Endothelial cell of umbilical vein (primary cell): Measurements from ENCODE around the gene SMIM30. TPM values are rescaled to one million over a fixed set of nuclear protein-coding genes. Genes with fewer than 3 reads are reported as not detected.
"Not testable (repeated sequence)": the region's sequence is repeated elsewhere in the genome, so short reads cannot be mapped to it uniquely, and the experiment has no call there.

ENCODE experiments used
- Bru-seq: library from RNA; stranded (reverse); fragments of 400-500 nt; gene quantifications from one replicate; lab custom pipeline; 2021; lab: Mats Ljungman, UMichigan
- BruChase-seq, 2 experiments: library from RNA; stranded (reverse); fragments of 400-500 nt; gene quantifications; one replicate each; lab custom pipeline; 2021; lab: Mats Ljungman, UMichigan
- BruUV-seq: library from RNA; stranded (reverse); fragments of 400-500 nt; replicated peaks from 2 replicates; lab custom pipeline; 2021; lab: Mats Ljungman, UMichigan
- CTCF ChIA-PET: fragments of 300-600, 350-600 bp; sonication (Branson Sonifier 250); formaldehyde crosslinking; loops from one replicate; lab custom pipeline; 2021; ENCODE audit warnings: antibody characterized with exemption, inconsistent platforms; lab: Charles Lee
- POLR2A ChIA-PET: fragments of 300-600, 350-600 bp; sonication (Branson Sonifier 250); formaldehyde crosslinking; loops from one replicate; lab custom pipeline; 2021; ENCODE audit warnings: antibody characterized with exemption, inconsistent platforms; lab: Charles Lee
- DNase-seq: peaks from one replicate; pipeline ENCODE4 v3.0.0-alpha.2; 2011; ENCODE audit warnings: low read depth, low spot score
- FAIRE-seq: peaks from 2 replicates; lab custom pipeline; 2011; peaks lifted over from hg19 to GRCh38; lab: Jason Lieb, UNC
- H2AFZ ChIP-seq: 2 replicates; pipeline ENCODE4 v1.6.0; 2012; ENCODE audit warnings: low read depth, low read length, control low read depth, inconsistent platforms
- H3K27ac ChIP-seq: 2 replicates; pipeline ENCODE4 v1.5.1; 2011; ENCODE audit warnings: low read depth, mild to moderate bottlenecking, control low read depth, low read length, moderate library complexity; ENCODE audit not compliant: insufficient read depth
- H3K27me3 ChIP-seq, 2 experiments: 2 replicates each; pipeline versions ENCODE4 v1.6.0 to v1.6.1; 2011; ENCODE audit warnings: low read length in 2 of 2, mixed read lengths in 1 of 2; ENCODE audit not compliant: control insufficient read depth in 2 of 2, insufficient read depth in 2 of 2
- H3K36me3 ChIP-seq, 2 experiments: 2 replicates in 1 of 2; 3 replicates in 1 of 2; pipeline ENCODE4 v1.5.1; 2011; ENCODE audit warnings: low read length in 2 of 2, mild to moderate bottlenecking in 1 of 2, moderate library complexity in 1 of 2; ENCODE audit not compliant: control insufficient read depth in 2 of 2, insufficient read depth in 2 of 2; ENCODE audit errors: extremely low read depth in 1 of 2
- H3K4me1 ChIP-seq: 3 replicates; pipeline ENCODE4 v1.5.1; 2011; ENCODE audit warnings: mild to moderate bottlenecking, low read length; ENCODE audit not compliant: control insufficient read depth, insufficient read depth; ENCODE audit errors: extremely low read depth
- H3K4me2 ChIP-seq: 2 replicates; pipeline ENCODE4 v1.6.1; 2011; ENCODE audit warnings: low read length, control low read depth, mixed read lengths; ENCODE audit not compliant: insufficient read depth
- H3K4me3 ChIP-seq, 3 experiments: fragments of 200-600 bp in 1 of 3; sonication (generic), shearing (Covaris generic) in 1 of 3; replicated peaks in 1 of 3; 2 replicates each; pipeline ENCODE4 v1.5.1; 2011 to 2016; ENCODE audit warnings: control low read depth in 3 of 3, low read length in 3 of 3, mild to moderate bottlenecking in 2 of 3, inconsistent platforms in 1 of 3, low read depth in 1 of 3, moderate library complexity in 1 of 3; ENCODE audit not compliant: insufficient read depth in 1 of 3
- H3K79me2 ChIP-seq: 2 replicates; pipeline ENCODE4 v1.6.0; 2012; ENCODE audit warnings: low read length, inconsistent platforms; ENCODE audit not compliant: control insufficient read depth, insufficient read depth
- H3K9ac ChIP-seq: replicated peaks from 2 replicates; pipeline ENCODE3; 2011; ENCODE audit warnings: low read length, control low read depth; ENCODE audit not compliant: insufficient read depth; ENCODE audit errors: extremely low read depth
- H3K9me1 ChIP-seq: replicated peaks from 3 replicates; pipeline ENCODE4 v1.6.0; 2011; ENCODE audit warnings: mild to moderate bottlenecking, low read length; ENCODE audit not compliant: control insufficient read depth, insufficient read depth; ENCODE audit errors: extremely low read depth
- H3K9me3 ChIP-seq: replicated peaks from 2 replicates; pipeline ENCODE4 v1.5.1; 2012; ENCODE audit warnings: low read length, inconsistent platforms; ENCODE audit not compliant: control insufficient read depth, insufficient read depth
- H4K20me1 ChIP-seq: replicated peaks from 2 replicates; pipeline ENCODE3; 2011; ENCODE audit warnings: mild to moderate bottlenecking, low read length; ENCODE audit not compliant: control insufficient read depth, insufficient read depth; ENCODE audit errors: extremely low read depth
- EZH2 ChIP-seq: IDR thresholded peaks from 2 replicates; pipeline ENCODE4 v1.6.1; 2012; ENCODE audit warnings: borderline replicate concordance, low read depth, mild to moderate bottlenecking, moderate library complexity, low read length, inconsistent platforms; ENCODE audit not compliant: severe bottlenecking
- FOS ChIP-seq: IDR thresholded peaks from 2 replicates; pipeline ENCODE4 v1.6.1; 2011; ENCODE audit warnings: mild to moderate bottlenecking, low read length, moderate library complexity, borderline replicate concordance; ENCODE audit not compliant: insufficient read depth
- GATA2 ChIP-seq: IDR thresholded peaks from 2 replicates; pipeline ENCODE4 v1.7.0; 2011; ENCODE audit warnings: low read depth, mild to moderate bottlenecking, moderate library complexity, mixed read lengths, low read length; ENCODE audit not compliant: insufficient read length, insufficient read depth
- JUN ChIP-seq: IDR thresholded peaks from 2 replicates; pipeline ENCODE4 v1.6.1; 2011; ENCODE audit warnings: borderline replicate concordance, low read depth; ENCODE audit not compliant: insufficient read length, insufficient read depth
- MYC ChIP-seq: IDR thresholded peaks from one replicate; pipeline ENCODE4 v1.6.1; 2011; ENCODE audit warnings: mild to moderate bottlenecking, low read depth, low read length
- POLR2A ChIP-seq: IDR thresholded peaks from 2 replicates; pipeline ENCODE4 v1.6.1; 2012; ENCODE audit warnings: low read depth, mild to moderate bottlenecking, control low read depth, low read length
- POLR2AphosphoS5 ChIP-seq: IDR thresholded peaks from 2 replicates; pipeline ENCODE4 v1.6.1; 2012; ENCODE audit warnings: low read depth, mild to moderate bottlenecking, control low read depth, low read length, moderate library complexity; ENCODE audit not compliant: insufficient read depth
- dilution Hi-C: fragments of 300-500 bp; cut with MboI; formaldehyde crosslinking; loops from one replicate; pipeline ENCODE4 v1.15.0; 2019; ENCODE audit warnings: low sequenced_read_pairs; ENCODE audit not compliant: extremely low pct_ligation_motif_present
- intact Hi-C: fragments of 100-400 bp; cut with micrococcal nuclease; formaldehyde crosslinking; loops from one replicate; pipeline ENCODE4 v1.10.0; 2022
- long read RNA-seq: library from polyadenylated mRNA; stranded (forward); transcript quantifications from one replicate; pipeline ENCODE4 v2.0.0, GENCODE V29; 2021
- polyA minus RNA-seq, 3 experiments: library from RNA; depleted of rRNA, polyadenylated mRNA; stranded (reverse); fragments of >200 nt; gene quantifications; 1 replicate in 1 of 3; 2 replicates in 2 of 3; pipeline ENCODE4 v1.2.3, GENCODE V29; 2011
- polyA plus RNA-seq, 4 experiments: library from polyadenylated mRNA; depleted of rRNA in 3 of 4; stranded (reverse) in 3 of 4; unstranded in 1 of 4; fragments of >200 nt; gene quantifications; 2 replicates each; pipeline versions ENCODE4 v1.2.1 to v1.2.3, GENCODE V29; 2011 to 2012; ENCODE audit warnings: missing spikeins in 1 of 4
- total RNA-seq: library from RNA; stranded (reverse); gene quantifications from 2 replicates; pipeline ENCODE4 v1.2.3, GENCODE V29; 2021
- TF ChIP-seq, protein P1 (sequence below), 2 donors: IDR thresholded peaks; 1 replicate in 1 of 2; 2 replicates in 1 of 2; pipeline ENCODE4 v1.5.1; 2011; ENCODE audit warnings: low read length in 2 of 2, mild to moderate bottlenecking in 2 of 2, moderate library complexity in 2 of 2, control low read depth in 1 of 2, inconsistent platforms in 1 of 2, low read depth in 1 of 2; ENCODE audit not compliant: insufficient read depth in 1 of 2; ENCODE audit errors: extremely low read depth in 1 of 2
- TF ChIP-seq, protein P2 (sequence below): IDR thresholded peaks from 2 replicates; pipeline ENCODE4 v1.6.1; 2011; ENCODE audit not compliant: insufficient read depth, insufficient read length

The SMIM30 gene, protein sequence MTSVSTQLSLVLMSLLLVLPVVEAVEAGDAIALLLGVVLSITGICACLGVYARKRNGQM
- total RNA-seq (39.1 and 41.7 TPM in 2 replicates), polyA plus RNA-seq (23.3 and 26.3 TPM in 2 replicates), polyA minus RNA-seq (25.4 and 31.4 TPM in 2 replicates), Bru-seq, nascent RNA (percentile 93 among the genes with signal in this experiment), BruChase-seq, experiment 1, labeled RNA remaining after a 6-hour chase (percentile 96 among the genes with signal in this experiment), BruChase-seq, experiment 2, labeled RNA remaining after a 2-hour chase (percentile 91 among the genes with signal in this experiment)
- polyA plus RNA-seq (2011; cell fraction: cytosol; rRNA removed) = 33.9 and 35.7 TPM in 2 replicates
- 12.1 and 13.1 TPM in 2 replicates for polyA plus RNA-seq (2011; cell fraction: nucleus; rRNA removed)
- polyA plus RNA-seq (2012) = 28.1 and 36.6 TPM in 2 replicates
- polyA minus RNA-seq (2011; cell fraction: cytosol; rRNA and poly(A)+ RNA removed) = 8.0 TPM
- polyA minus RNA-seq (2011; cell fraction: nucleus; rRNA and poly(A)+ RNA removed) = 3.2 and 4.8 TPM in 2 replicates
- long read RNA-seq, transcript SMIM30-201 (3 exons, 1,070 nt) = major isoform, 39 of 48 reads
- long read RNA-seq, transcript SMIM30-204 (3 exons, 962 nt) = minor isoform, 6 of 48 reads
- long read RNA-seq, partial matches to known transcripts = 0 of 48 reads
- long read RNA-seq, other reads (novel, unspliced or antisense) = 2 of 48 reads

DNA sequence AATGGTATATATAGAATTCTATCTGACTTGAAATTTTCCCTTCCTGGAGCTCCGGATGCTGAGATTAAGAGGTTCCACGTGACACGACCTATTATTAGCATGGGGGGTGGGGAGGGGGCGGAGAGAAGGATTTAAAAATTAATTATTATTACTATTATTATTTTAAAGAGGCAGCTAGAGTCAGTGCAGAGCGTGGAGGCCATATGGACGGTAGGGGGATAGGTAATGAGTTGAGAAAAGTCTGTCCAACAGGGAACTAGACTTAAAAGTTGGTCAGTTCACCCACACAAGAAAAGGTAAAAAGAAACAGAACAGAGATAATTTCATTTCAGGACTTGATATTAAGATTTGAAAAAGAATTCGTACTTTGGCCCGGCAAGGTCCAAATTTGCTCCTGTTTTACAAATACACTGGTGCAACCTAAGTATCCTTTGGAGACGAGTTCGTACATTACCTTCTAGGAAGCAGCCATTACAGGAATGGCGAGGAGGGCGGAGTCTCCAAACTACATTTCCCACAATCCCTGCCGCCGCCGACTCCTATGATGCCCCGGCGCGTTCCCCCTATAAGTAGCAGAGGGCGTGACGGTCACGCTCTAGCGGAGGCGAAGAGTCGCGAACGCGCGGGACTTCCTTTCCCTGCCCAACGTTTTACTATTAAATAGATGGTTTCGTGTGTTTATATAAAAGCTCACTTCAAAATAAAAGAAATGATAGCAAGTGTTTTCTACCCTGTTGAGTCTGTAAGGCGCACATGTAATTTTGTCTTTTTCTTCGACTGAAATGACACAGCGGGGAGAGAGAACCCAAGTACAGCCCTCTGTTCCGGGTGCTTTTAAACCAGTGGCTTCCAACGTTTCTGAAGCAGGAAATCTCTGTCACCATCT, at the start of gene SMIM30:
SMIM30 (minus strand) TSS at position 481 of the 886 bp plus-strand sequence. CDS start 976 bp downstream, outside the sequence.
- dilution Hi-C loops = no loop called here
- H3K36me3 ChIP-seq = peaks cover 0 to 2% of the 10 kb centered on the region in 2 experiments
- peak within 1 kb of the TSS; percentile 55 to 99 (median 97) for H3K4me3 ChIP-seq
- peaks cover 12% of the 10 kb centered on the region for H3K4me1 ChIP-seq
- ChIA-PET POLR2A (no interaction called here), CTCF (no interaction called here)
- FAIRE-seq (peak; percentile 86), DNase-seq (peak; percentile 93)
- peak within 1 kb of the TSS; percentile 99 for H3K4me2 ChIP-seq
- H2AFZ ChIP-seq = peak within 1 kb of the TSS; percentile 98
- peaks cover 0 to 7% of the 10 kb centered on the region in 2 experiments for H3K27me3 ChIP-seq
- BruUV-seq = TSS peak; percentile 92
- peak within 1 kb of the TSS; percentile 67 for H3K27ac ChIP-seq
- TF ChIP-seq GATA2 = no peak
- TF ChIP-seq FOS = no peak
- TF ChIP-seq POLR2AphosphoS5 = peak; percentile 70
- TF ChIP-seq MYC = peak; percentile 20
- TF ChIP-seq JUN = no peak
- TF ChIP-seq, protein P1, sequence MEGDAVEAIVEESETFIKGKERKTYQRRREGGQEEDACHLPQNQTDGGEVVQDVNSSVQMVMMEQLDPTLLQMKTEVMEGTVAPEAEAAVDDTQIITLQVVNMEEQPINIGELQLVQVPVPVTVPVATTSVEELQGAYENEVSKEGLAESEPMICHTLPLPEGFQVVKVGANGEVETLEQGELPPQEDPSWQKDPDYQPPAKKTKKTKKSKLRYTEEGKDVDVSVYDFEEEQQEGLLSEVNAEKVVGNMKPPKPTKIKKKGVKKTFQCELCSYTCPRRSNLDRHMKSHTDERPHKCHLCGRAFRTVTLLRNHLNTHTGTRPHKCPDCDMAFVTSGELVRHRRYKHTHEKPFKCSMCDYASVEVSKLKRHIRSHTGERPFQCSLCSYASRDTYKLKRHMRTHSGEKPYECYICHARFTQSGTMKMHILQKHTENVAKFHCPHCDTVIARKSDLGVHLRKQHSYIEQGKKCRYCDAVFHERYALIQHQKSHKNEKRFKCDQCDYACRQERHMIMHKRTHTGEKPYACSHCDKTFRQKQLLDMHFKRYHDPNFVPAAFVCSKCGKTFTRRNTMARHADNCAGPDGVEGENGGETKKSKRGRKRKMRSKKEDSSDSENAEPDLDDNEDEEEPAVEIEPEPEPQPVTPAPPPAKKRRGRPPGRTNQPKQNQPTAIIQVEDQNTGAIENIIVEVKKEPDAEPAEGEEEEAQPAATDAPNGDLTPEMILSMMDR (IDR thresholded peaks at IDR 0.05; ENCODE audit: extremely low read depth in 1 of 2, insufficient read depth in 1 of 2, low read depth in 1 of 2, low read length in 2 of 2) = no peak
- TF ChIP-seq, protein P2, sequence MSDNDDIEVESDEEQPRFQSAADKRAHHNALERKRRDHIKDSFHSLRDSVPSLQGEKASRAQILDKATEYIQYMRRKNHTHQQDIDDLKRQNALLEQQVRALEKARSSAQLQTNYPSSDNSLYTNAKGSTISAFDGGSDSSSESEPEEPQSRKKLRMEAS = no peak
- peak; percentile 71 for TF ChIP-seq POLR2A
- no peak for TF ChIP-seq EZH2
- H3K9ac ChIP-seq = peak within 1 kb of the TSS; percentile 86
- no peaks in the 10 kb centered on the region for H3K9me3 ChIP-seq
- intact Hi-C loops = loop anchor here (1.0 to 10.0 kb wide), 3 partner anchors 32 to 334 kb away; partner anchors contain the start of gene GPR85
- H3K79me2 ChIP-seq = no peaks in the 10 kb centered on the region
- H4K20me1 ChIP-seq = peaks cover 2% of the 10 kb centered on the region
- no peaks in the 10 kb centered on the region for H3K9me1 ChIP-seq

DNA sequence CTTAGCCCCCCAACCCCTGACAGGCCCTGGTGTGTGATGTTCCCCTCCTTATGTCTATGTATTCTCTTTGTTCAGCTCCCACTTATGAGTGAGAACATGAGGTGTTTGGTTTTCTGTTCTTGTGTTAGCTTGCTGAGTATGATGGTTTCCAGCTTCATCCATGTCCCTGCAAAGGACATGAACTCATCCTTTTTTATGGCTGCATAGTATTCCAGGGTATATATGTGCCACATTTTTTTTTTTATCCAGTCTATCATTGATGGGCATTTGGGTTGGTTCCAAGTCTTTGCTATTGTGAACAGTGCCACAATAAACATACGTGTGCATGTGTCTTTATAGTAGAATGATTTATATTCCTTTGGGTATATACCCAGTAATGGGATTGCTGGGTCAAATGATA, 47.8 kb upstream of the SMIM30 start:
- H2AFZ ChIP-seq, H3K9me3 ChIP-seq, H3K9me1 ChIP-seq, H3K27me3 ChIP-seq, H3K4me1 ChIP-seq, dilution Hi-C loops, H3K4me3 ChIP-seq, BruUV-seq, CTCF ChIA-PET, H3K27ac ChIP-seq, FAIRE-seq, H4K20me1 ChIP-seq, POLR2A ChIA-PET, H3K4me2 ChIP-seq, H3K36me3 ChIP-seq, H3K79me2 ChIP-seq, intact Hi-C loops, H3K9ac ChIP-seq, DNase-seq: not testable (repeated sequence)
